ENCODE results near the gene RUNX2. TPM values are rescaled to one million over a fixed set of nuclear protein-coding genes. Genes with fewer than 3 reads are reported as not detected.

The RUNX2 gene
- total and polyA plus RNA-seq, 2 of the 8 experiments (the other 6 are each of a cell fraction or from before 2014, with no cell fraction given), result 0.26 to 1.2 TPM

- no peak for DNase-seq (ENCODE audit: low read depth in 1 of 2, low spot score in 2 of 2)
- POLR2A ChIA-PET (ENCODE audit: partially characterized antibody), result no interaction called here
- Histone ChIP-seq H3K9ac (replicated peaks in 1 of 4; ENCODE audit: extremely low read depth in 1 of 4, low read depth in 3 of 4, low read length in 3 of 4) (no peak overlapping the region), H3K56ac (replicated peaks; ENCODE audit: insufficient read length, low read depth, low read length) (no peak overlapping the region), H2BK120ac (replicated peaks; ENCODE audit: low read depth, low read length) (no peak overlapping the region), H3K4me1 (replicated peaks in 1 of 4; ENCODE audit: control insufficient read depth in 3 of 4, insufficient read depth in 4 of 4, low read length in 3 of 4) (no peaks in the 10 kb centered on the region), H2AFZ (ENCODE audit: low read length) (no peak overlapping the region), H4K20me1 (replicated peaks in 1 of 2; ENCODE audit: control insufficient read depth in 1 of 2, insufficient read depth in 2 of 2, low read length in 2 of 2) (no peaks in the 10 kb centered on the region), H2BK15ac (ENCODE audit: low read length) (no peak overlapping the region), H3K9me3 (ENCODE audit: insufficient read depth in 2 of 2, low read depth in 1 of 2, low read length in 1 of 2) (no peaks in the 10 kb centered on the region), H3K27me3 (replicated peaks in 1 of 4; ENCODE audit: control insufficient read depth in 3 of 4, extremely low read depth in 1 of 4, insufficient read depth in 3 of 4, low read length in 3 of 4) (no peaks in the 10 kb centered on the region), H3K23ac (ENCODE audit: insufficient read length) (no peak overlapping the region), H3K23me2 (ENCODE audit: low read depth, low read length) (no peaks in the 10 kb centered on the region), H3K79me2 (ENCODE audit: control insufficient read depth in 1 of 2, insufficient read depth in 2 of 2, low read length in 2 of 2) (no peaks in the 10 kb centered on the region), H3K27ac (ENCODE audit: low read depth, low read length) (no peak overlapping the region), H3K79me1 (ENCODE audit: low read depth, low read length) (no peaks in the 10 kb centered on the region), H4K91ac (replicated peaks; ENCODE audit: insufficient read length, low read length) (no peak overlapping the region), H3K4me3 (ENCODE audit: extremely low read depth in 1 of 4, insufficient read depth in 2 of 4, low read depth in 3 of 4, low read length in 4 of 4) (no peak overlapping the region), H2BK20ac (ENCODE audit: low read length) (no peak overlapping the region), H2BK5ac (ENCODE audit: low read depth, low read length) (no peak overlapping the region), H3K14ac (ENCODE audit: insufficient read length) (no peak overlapping the region), H3K4me2 (ENCODE audit: insufficient read depth in 1 of 2, low read depth in 2 of 2, low read length in 2 of 2) (no peak overlapping the region), H2AK5ac (ENCODE audit: low read depth, low read length) (no peak overlapping the region), H3K4ac (replicated peaks; ENCODE audit: insufficient read length, low read depth, low read length) (no peak overlapping the region), H3K36me3 (ENCODE audit: control insufficient read depth in 2 of 4, insufficient read depth in 4 of 4, low read length in 3 of 4) (no peaks in the 10 kb centered on the region), H4K8ac (ENCODE audit: extremely low read depth, insufficient read depth, low read length) (no peak overlapping the region), H4K5ac (ENCODE audit: insufficient read length, low read depth, low read length) (no peak overlapping the region), H3K18ac (ENCODE audit: extremely low read depth, low read length) (no peak overlapping the region), H2BK12ac (ENCODE audit: low read depth, low read length) (no peak overlapping the region)
- CTCF ChIA-PET (ENCODE audit: partially characterized antibody), result no interaction called here
- 94% methylated on average over 5 of the region's 5 CpGs; no CpG with 5 or more reads in 1 of the 2 experiments for WGBS, 2 experiments (ENCODE audit: extremely low coverage in 1 of 2, insufficient coverage in 1 of 2, insufficient read length in 1 of 2, insufficient replicate concordance in 2 of 2, low coverage in 1 of 2, low lambda C conversion rate in 2 of 2, missing lambda C conversion rate in 1 of 2)
- no peak for FAIRE-seq
- no peak for TF ChIP-seq CHD1 (IDR thresholded peaks at IDR 0.05; ENCODE audit: low read depth, low read length)
- no peak for TF ChIP-seq NANOG (IDR thresholded peaks at IDR 0.05; ENCODE audit: insufficient read depth, low read depth, low read length, poor library complexity, severe bottlenecking)
- no peak for TF ChIP-seq KDM5A (IDR thresholded peaks at IDR 0.05; ENCODE audit: low read length)
- TF ChIP-seq KDM4A (IDR thresholded peaks at IDR 0.05; ENCODE audit: low read depth, low read length, severe bottlenecking), result no peak
- no peak for TF ChIP-seq POLR2AphosphoS5 (IDR thresholded peaks at IDR 0.05; ENCODE audit: low read depth, low read length)
- TF ChIP-seq SIX5 (IDR thresholded peaks at IDR 0.05; ENCODE audit: low read depth, low read length), result no peak
- no peak for TF ChIP-seq RNF2 (IDR thresholded peaks at IDR 0.05; ENCODE audit: borderline replicate concordance, low read depth, low read length, missing control alignments, poor library complexity, severe bottlenecking)
- no peak for TF ChIP-seq MAX (IDR thresholded peaks at IDR 0.05)
- no peak for TF ChIP-seq ATF2 (IDR thresholded peaks at IDR 0.05; ENCODE audit: low read length)
- TF ChIP-seq SP4 (IDR thresholded peaks at IDR 0.05; ENCODE audit: low read length), result no peak
- no peak for TF ChIP-seq CBX8 (IDR thresholded peaks at IDR 0.05; ENCODE audit: borderline replicate concordance, low read depth, low read length)
- TF ChIP-seq CREB1 (IDR thresholded peaks at IDR 0.05), result no peak
- TF ChIP-seq TAF1 (IDR thresholded peaks at IDR 0.05; ENCODE audit: low read depth, low read length), result no peak
- no peak for TF ChIP-seq RXRA (IDR thresholded peaks at IDR 0.05; ENCODE audit: insufficient read depth, low read depth, low read length)
Measured at GRCh38 chr6:45568626-45569025, 240.5 kb downstream of the RUNX2 start.

All from H1 (cell line).